ENCODE data around the gene CFAP74. TPM values are rescaled to one million over a fixed set of nuclear protein-coding genes. Genes with fewer than 3 reads are reported as not detected.

Gene CFAP74
- total RNA-seq, 1 experiment from 2014 or later: not detected

DNA sequence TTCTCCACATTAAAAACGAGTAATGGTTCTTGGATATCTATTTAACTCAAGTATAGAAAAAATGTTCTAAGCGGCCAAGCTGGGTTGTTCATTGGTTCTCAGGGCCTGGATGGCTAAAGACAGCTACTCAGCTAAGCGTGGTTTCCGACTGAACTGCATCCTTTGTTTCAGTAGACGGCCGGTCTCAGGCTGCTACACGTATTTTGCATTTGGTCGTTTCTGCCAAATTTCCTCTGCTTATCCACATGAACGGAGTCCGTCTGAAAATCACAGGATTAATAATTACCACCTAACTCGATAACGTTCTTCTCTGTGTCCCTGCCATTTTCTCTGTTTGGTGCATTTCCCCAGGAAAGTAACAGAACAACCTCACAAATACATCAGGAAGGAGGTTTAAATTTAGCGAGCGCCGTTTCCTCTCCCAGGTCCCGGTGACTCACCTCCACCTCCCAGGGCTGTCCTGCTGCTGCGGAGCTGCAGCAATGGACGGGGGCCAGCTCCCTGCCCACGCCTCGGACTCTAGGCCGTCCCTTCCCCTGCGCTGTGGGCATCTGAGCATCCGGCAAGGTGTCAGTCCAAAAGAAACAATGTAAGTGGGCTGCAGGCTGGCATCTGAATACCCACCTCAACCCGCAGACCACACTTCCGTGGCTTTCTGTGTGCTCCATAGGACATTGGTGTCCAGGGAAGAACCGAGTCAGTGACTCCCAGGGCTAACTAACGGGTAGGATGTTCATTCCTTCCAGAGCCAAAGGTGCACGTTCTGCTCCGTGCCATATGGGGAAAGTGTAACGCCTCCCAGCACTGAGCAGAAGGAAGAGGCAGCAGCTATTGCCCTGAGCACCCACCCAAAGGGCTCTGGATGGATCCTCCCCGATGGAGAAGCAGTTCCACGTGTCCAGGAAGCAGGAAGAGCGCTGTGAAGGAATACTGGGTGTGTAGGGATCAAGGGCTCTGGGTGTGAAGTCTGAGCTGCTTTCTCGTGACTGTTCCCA is 11.5 kb upstream of the CFAP74 start:
- Histone ChIP-seq H3K4me3 (no peak overlapping the region), H3K36me3 (no peaks in the 10 kb centered on the region), H3K4me1 (no peaks in the 10 kb centered on the region), H3K27ac (no peak overlapping the region), H3K9me3 (replicated peaks) (no peaks in the 10 kb centered on the region), H3K27me3 (peaks cover 27% of the 10 kb centered on the region)
- DNase-seq: no peak

DNA sequence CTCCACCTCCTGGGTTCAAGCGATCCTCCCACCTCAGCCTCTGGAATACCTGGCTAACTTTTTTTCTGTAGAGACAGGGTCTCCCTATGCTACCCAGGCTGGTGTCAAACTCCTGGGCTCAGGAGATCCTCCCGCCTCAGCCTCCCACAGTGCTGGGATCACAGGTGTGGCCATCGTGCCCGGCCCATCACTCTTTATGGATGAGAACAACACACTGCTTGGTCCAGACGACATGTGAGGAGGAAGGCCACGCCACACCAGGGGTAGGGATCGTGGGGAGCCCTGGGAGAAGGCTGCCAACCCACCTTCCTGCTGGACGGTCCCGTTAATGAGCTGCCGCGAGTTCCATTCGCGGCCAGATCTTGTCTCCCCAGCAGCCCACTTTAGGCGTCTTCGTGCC is 10.6 kb upstream of the CFAP74 start:
- Histone ChIP-seq H3K27ac (no peak overlapping the region), H3K9me3 (replicated peaks) (no peaks in the 10 kb centered on the region), H3K36me3 (no peaks in the 10 kb centered on the region), H3K4me1 (no peaks in the 10 kb centered on the region), H3K27me3 (peaks cover 31% of the 10 kb centered on the region), H3K4me3 (no peak overlapping the region)
- DNase-seq: no peak

DNA sequence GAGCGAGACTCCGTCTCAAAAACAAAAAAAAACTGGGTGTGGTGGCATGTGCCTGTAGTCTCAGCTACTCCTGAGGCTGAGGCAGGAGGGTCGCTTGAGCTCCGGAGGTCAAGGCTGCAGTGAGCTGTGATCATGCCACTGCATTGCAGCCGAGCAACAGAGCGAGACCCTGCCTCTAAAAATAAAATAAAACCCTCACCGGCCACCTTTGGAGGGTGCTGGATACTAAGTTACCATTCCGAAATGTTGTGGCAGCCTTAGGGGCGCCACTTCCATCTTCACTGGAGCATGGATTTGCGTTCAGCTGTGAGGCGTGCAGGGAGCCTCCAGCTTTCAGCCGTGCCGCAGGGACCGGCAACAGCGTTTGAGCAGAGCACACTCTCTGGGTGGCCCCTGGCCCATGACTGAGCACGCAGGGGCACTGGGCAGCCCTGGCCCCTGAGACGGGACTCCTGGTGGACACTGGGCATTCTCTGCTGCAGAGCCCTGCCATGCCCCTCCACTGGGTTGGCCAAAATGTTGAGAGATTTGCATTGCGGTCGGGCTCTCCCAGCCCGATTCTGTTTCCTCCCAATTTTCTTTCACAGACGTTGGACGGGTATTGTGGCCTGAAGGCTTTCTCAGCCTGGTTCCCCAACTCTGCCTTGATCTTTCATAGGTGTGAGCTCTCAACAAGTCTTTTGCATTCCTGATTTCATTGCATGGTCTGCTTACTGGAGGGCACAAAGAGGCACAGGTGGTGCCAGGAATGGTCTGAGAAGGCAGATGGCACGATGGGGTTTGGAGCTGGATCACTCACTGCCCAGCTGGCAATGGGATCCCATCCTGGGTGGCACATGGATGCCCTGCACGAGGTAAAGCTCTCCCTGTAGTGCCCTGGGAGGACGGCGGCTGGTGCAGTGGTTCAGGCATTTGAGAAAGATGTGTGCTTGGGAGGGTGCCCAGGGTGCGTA is 5.8 kb upstream of the CFAP74 start:
- DNase-seq: no peak
- Histone ChIP-seq H3K4me1 (no peaks in the 10 kb centered on the region), H3K9me3 (replicated peaks) (no peaks in the 10 kb centered on the region), H3K4me3 (no peak overlapping the region), H3K27ac (no peak overlapping the region), H3K27me3 (peaks cover 14% of the 10 kb centered on the region; the same call in 1 of the 2 replicates), H3K36me3 (no peaks in the 10 kb centered on the region)

DNA sequence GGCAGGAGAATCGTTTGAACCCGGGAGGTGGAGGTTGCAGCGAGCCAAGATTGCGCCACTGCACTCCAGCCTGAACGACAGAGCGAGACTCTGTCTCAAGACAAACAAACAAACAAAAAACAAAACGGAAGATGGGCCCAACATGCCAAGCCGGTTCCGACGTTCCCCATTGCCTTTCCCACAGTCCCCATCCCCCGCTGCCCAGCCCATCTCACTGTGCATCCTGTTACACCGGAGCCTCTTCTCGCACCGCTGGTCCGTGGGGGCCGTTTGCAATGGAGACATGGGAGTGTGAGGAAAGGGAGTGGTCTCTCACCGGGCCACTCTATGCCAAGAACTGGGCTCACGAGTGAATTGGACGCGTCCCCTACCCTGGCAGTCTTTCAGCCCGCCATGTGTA is 1.3 kb upstream of the CFAP74 start:
- Histone ChIP-seq H3K9me3 (replicated peaks) (no peaks in the 10 kb centered on the region), H3K27ac (no peak overlapping the region), H3K36me3 (no peaks in the 10 kb centered on the region), H3K4me3 (no peak overlapping the region), H3K27me3 (peaks cover 17% of the 10 kb centered on the region; the same call in 1 of the 2 replicates), H3K4me1 (no peaks in the 10 kb centered on the region)
- no peak for DNase-seq

DNA sequence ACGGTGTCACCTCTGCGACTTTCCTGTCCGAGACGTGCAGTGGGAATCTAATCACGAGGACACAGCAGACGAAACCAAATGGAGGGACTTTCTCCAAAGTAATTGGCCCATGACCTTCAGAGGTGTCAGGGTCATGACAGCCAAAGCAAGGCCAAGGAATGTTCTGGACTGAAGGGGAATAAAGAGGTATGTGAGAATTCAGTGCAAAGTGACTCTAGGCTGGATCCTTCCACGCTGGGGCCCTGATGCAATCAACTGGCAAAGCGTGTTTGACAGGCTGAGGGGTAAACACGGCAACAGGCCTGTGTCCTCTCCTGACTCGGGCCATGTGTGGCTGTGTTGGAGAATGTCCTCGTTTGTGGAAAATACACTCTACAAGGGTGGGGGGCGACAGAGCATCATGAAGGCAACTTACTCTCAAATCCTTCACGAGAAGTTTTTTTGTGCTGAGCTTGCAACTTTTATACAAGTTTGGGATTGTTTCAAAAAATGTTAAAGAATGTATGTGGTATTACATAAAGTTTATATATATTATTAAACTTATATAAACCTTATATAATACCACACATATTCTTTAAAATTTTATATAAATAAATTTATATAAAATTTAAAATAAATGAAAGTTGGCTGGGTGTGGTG is 1.7 kb downstream of the CFAP74 start:
- H3K4me3 ChIP-seq: no peak overlapping the region
- H3K36me3 ChIP-seq: no peaks in the 10 kb centered on the region
- no peaks in the 10 kb centered on the region for H3K4me1 ChIP-seq
- H3K27ac ChIP-seq: no peak overlapping the region
- no peak for DNase-seq
- H3K27me3 ChIP-seq: peaks cover 13% of the 10 kb centered on the region
- no peaks in the 10 kb centered on the region for H3K9me3 ChIP-seq (replicated peaks)

DNA sequence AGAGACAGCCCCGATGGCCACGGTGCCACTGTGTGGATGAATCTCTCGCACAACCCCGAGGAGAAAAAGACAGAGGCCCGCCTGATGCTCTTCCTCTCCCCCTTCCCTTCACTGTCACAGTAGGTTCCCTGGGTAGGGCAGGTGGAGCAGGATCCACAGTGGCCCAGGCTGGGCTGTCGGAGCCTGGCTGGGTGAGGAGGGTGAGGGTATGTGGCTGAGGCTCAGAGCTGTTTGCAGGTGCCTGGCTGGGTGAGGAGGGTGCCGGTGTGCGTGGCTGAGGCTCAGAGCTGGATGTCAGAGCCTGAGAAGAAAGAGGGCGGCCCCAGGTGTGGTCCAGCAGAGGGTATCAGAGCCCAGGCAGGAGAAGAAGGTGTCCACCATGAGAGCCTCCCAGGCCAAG is 2.7 kb downstream of the CFAP74 start:
- peaks cover 13% of the 10 kb centered on the region for H3K27me3 ChIP-seq
- no peak overlapping the region for H3K4me3 ChIP-seq
- DNase-seq: no peak
- no peaks in the 10 kb centered on the region for H3K9me3 ChIP-seq (replicated peaks)
- no peak overlapping the region for H3K27ac ChIP-seq
- H3K36me3 ChIP-seq: no peaks in the 10 kb centered on the region
- H3K4me1 ChIP-seq: no peaks in the 10 kb centered on the region

DNA sequence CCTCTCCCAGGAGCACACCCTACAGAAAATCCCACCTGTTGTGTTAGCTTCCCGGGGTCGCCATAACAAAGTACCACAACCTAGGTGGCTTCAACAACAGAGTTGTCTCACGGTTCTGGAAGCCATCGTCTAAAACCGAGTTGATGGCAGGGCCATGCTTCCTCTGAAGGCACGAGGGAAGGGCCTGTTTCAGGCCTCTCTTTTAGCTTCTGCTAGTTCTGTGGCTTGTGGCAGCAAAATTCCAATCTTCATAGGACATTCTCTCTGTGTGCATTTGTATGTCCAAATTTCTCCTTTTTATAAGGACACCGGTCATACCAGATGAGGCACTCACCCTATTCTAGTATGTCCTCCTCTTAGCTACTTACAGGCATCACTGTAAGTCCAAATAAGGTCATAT is 3.2 kb downstream of the CFAP74 start:
- Histone ChIP-seq H3K9me3 (replicated peaks) (no peaks in the 10 kb centered on the region), H3K4me3 (no peak overlapping the region), H3K36me3 (no peaks in the 10 kb centered on the region), H3K27me3 (peaks cover 13% of the 10 kb centered on the region), H3K4me1 (no peaks in the 10 kb centered on the region), H3K27ac (no peak overlapping the region)
- no peak for DNase-seq

DNA sequence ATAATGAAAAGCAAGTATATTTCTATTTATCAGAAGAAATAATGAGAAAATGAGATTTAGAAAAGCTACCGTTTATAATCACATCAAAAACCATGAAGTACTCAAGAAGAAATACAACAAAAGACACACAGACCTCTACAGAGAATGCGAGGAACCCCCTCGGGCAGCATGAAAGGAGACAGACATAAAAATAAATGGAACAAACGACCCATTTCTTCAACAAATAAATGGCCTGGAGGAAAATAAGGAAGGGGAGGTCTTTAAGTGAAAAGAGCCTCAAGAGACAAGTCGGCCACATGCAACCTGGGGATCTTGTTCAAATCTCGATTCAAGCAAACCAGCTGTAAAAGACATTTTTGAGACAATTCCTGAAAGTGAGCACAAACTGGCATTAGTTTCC is 6.0 kb downstream of the CFAP74 start:
- Histone ChIP-seq H3K27ac (no peak overlapping the region), H3K27me3 (peaks cover 15% of the 10 kb centered on the region), H3K9me3 (replicated peaks) (no peaks in the 10 kb centered on the region), H3K36me3 (no peaks in the 10 kb centered on the region), H3K4me1 (no peaks in the 10 kb centered on the region), H3K4me3 (no peak overlapping the region)
- no peak for DNase-seq

DNA sequence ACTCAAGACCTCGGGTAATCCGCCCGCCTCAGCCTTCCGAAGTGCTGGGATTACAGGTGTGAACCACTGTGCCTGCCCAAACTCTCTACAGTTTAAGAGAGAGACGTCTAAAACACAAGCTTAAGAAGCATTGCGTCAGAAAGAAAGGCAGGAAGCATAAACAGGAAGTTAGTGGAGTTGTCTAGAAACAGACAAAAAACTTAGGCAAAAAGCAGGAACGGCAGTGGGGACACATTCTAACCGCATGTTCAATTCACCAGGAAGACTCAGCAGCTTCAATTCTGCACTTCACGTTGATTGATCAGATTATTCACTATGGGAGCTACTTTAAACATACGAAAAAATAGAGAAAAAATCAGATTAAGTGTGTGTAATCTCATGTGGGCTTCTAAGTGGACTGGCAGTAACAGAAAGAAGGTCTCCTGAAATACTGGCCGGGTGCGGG is 7.4 kb downstream of the CFAP74 start:
- no peak for DNase-seq
- H3K9me3 ChIP-seq (replicated peaks): no peaks in the 10 kb centered on the region
- H3K27me3 ChIP-seq: peaks cover 14% of the 10 kb centered on the region
- H3K4me3 ChIP-seq: no peak overlapping the region
- H3K36me3 ChIP-seq: no peaks in the 10 kb centered on the region
- no peaks in the 10 kb centered on the region for H3K4me1 ChIP-seq
- H3K27ac ChIP-seq: no peak overlapping the region

DNA sequence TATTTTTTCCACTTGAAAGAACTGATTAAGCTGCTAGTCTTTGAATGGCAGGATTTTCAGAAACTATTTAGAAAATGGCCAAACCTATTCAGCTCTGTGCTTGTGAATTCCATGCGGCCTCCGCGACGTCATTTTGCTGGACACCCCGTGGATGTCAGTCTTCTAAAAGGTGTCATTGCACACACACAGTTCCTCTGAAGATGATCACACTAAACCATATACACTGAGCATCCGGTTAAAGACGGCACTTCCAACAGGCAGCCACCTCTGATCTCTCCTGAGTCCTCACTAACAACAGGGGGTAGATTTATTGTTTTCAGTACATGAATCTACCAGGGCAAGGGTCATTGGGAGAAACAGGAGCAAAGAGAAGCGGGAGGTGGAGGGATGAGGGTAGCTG is 9.1 kb downstream of the CFAP74 start:
- Histone ChIP-seq H3K4me1 (no peaks in the 10 kb centered on the region), H3K27me3 (peaks cover 21% of the 10 kb centered on the region), H3K27ac (no peak overlapping the region), H3K36me3 (no peaks in the 10 kb centered on the region), H3K4me3 (no peak overlapping the region), H3K9me3 (replicated peaks) (no peaks in the 10 kb centered on the region)
- no peak for DNase-seq

DNA sequence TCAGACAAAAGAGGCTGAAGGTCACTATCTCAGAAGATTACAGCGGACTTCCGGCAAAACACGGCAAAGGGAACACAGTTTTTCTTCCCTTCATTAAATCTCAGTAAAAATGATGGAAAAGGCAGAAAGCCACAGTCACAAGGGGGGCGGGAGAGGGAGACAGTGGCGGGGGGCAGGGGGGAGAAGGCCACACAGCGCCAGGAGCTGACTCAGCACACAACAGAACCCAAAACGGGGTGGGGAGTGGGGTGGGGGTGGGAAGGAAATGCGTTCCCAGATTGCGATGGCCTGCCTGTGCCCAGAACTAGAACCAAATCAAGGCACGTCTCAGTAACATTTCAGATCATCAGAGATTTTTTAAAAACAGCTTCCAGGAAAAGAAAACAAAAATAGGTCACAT is 13.4 kb downstream of the CFAP74 start:
- no peaks in the 10 kb centered on the region for H3K9me3 ChIP-seq (replicated peaks)
- H3K27ac ChIP-seq: no peak overlapping the region
- H3K4me1 ChIP-seq: no peaks in the 10 kb centered on the region
- peaks cover 43% of the 10 kb centered on the region for H3K27me3 ChIP-seq
- DNase-seq: no peak
- H3K4me3 ChIP-seq: no peak overlapping the region
- H3K36me3 ChIP-seq: no peaks in the 10 kb centered on the region

DNA sequence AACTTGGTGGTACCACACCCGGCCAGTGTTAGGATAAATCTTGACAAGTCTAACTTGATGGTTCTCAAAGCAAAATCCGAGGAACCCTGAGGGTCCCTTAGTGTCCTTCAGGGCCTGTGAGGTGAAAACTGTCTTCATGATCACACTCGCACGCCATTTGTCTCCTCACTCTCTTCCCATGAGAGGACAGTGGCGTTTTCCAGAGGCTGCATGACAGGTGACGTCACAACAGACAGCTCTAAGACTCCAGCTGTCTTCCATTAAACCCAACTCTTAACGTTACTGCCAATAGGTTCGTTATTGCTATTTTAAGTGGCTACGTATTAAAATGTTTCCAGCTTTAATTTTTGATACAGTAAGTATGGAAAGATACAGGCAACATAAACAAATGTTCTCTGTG is 13.8 kb downstream of the CFAP74 start:
- no peak overlapping the region for H3K4me3 ChIP-seq
- peaks cover 48% of the 10 kb centered on the region for H3K27me3 ChIP-seq
- no peaks in the 10 kb centered on the region for H3K4me1 ChIP-seq
- no peak for DNase-seq
- H3K27ac ChIP-seq: no peak overlapping the region
- H3K36me3 ChIP-seq: no peaks in the 10 kb centered on the region
- no peaks in the 10 kb centered on the region for H3K9me3 ChIP-seq (replicated peaks)

DNA sequence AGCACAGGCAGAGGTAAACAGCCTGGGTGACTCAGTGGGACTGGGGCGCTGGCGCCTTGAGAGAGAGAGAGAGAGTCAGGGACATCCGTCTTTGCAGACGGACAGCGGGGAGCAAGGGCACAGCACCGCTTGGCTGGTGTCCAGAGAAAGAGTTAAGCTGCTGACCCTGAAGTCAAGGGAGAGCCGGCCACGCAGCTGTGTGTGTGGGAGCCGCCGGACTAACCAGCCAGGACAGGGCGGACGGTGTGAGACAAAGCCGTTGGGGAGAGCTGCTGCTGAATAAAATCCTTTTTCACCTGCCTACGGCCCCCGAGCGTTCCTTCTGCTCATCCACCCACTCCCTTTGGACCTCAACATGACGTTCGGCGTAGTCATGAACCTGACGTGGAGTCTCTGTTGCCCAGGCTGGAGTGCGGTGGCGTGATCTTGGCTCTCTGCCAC is 14.5 kb downstream of the CFAP74 start:
- no peaks in the 10 kb centered on the region for H3K9me3 ChIP-seq (replicated peaks)
- no peaks in the 10 kb centered on the region for H3K4me1 ChIP-seq
- no peaks in the 10 kb centered on the region for H3K36me3 ChIP-seq
- peaks cover 48% of the 10 kb centered on the region for H3K27me3 ChIP-seq
- no peak for DNase-seq
- no peak overlapping the region for H3K4me3 ChIP-seq
- H3K27ac ChIP-seq: no peak overlapping the region

DNA sequence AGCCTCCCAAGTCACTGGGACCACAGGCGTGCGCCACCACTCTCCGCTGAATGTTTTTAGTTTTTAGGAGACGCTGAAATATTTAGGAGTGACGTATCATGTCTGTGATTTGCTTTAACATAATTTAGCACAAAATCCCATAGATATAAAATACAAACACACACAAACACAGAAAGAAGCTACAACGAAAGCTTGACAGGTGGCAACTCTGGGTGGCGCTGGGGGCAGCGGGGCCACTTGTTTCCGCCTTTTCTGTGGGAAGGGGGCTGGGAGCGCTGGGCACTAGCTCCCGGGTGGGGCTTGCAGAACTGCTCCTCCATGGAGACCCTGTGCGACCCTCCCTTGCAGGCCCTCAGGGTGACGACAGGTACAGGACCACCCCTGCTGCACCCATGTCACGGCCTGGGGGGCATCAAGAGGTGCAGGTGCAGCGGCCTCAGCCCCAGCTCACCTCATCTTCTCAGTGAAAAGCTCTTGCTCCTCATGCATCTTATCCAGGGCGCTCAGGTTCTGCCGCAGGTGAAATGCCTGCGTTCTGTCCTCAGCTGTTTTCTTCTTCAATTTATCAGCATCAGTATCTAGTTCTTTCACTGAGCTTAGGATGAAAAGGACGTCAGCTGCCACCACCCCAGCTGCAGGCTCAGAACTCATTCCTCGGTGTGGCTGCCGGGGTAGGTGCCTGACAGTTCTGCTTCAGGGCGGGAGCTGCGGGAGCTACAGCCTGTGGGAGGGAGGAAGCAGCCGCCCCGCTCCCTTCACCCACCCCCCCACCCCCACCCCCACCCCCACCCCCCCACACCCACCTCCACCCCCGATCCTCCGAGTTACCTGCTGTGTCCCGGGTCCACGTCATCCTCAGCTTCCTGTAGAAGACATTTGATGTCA is 15.3 kb downstream of the CFAP74 start:
- Histone ChIP-seq H3K27ac (no peak overlapping the region), H3K36me3 (no peaks in the 10 kb centered on the region), H3K4me1 (no peaks in the 10 kb centered on the region), H3K9me3 (replicated peaks) (no peaks in the 10 kb centered on the region), H3K27me3 (peaks cover 48% of the 10 kb centered on the region), H3K4me3 (no peak overlapping the region)
- DNase-seq: no peak
